Ovary (tissue), 9 donors: Measurements from ENCODE around the gene FOXO6. TPM values are rescaled to one million over a fixed set of nuclear protein-coding genes. Genes with fewer than 3 reads are reported as not detected.

ENCODE experiments used
- DNase-seq, 5 donors: peaks; one replicate each; pipeline ENCODE4 v3.0.0-alpha.2; 2019 to 2020
- H3K27ac ChIP-seq, 2 donors: fragments of 200-600 bp; one replicate each; pipeline versions ENCODE4 v1.5.1 to v1.8.0; 2019 to 2022
- H3K27me3 ChIP-seq: fragments of 200-600 bp; one replicate; pipeline ENCODE4 v1.8.0; 2022
- H3K36me3 ChIP-seq: fragments of 200-600 bp; sonication (generic); one replicate; pipeline ENCODE4 v1.5.1; 2019
- H3K4me1 ChIP-seq: one replicate; pipeline ENCODE4 v1.8.1; 2013; ENCODE audit warnings: mild to moderate bottlenecking, moderate library complexity; ENCODE audit not compliant: insufficient read depth
- H3K4me3 ChIP-seq: fragments of 200-600 bp; sonication (generic); one replicate; pipeline ENCODE4 v1.5.1; 2017
- H3K9me3 ChIP-seq, 2 donors: fragments of 200-600 bp in 1 of 2; sonication (generic) in 1 of 2; one replicate each; pipeline versions ENCODE4 v1.5.1 to v1.8.1; 2013 to 2019; ENCODE audit warnings: mild to moderate bottlenecking in 1 of 2, moderate library complexity in 1 of 2
- EP300 ChIP-seq: sonication (generic); formaldehyde crosslinking; IDR thresholded peaks from one replicate; pipeline ENCODE4 v1.6.1; 2017; ENCODE audit warnings: antibody characterized with exemption
- POLR2A ChIP-seq: fragments of 450-650 bp; IDR thresholded peaks from one replicate; pipeline ENCODE4 v1.6.1; 2017; ENCODE audit warnings: antibody characterized with exemption, mild to moderate bottlenecking, moderate library complexity
- WGBS, 3 donors: extraction: QIAGEN DNeasy Blood & Tissue Kit in 1 of 3; methylation state at CpG; one replicate each; pipeline versions ENCODE4 v1.1.5 to v1.1.7; 2013 to 2017; 5-methylcytosine and 5-hydroxymethylcytosine counted together
- intact Hi-C, 4 donors: fragments of 100-400 bp; cut with DNase I; formaldehyde crosslinking; loops; one replicate each; pipeline versions ENCODE4 v1.11.0 to v1.15.1; 2022 to 2023
- polyA plus RNA-seq, 2 donors: library from polyadenylated mRNA; stranded (reverse); fragments of 200-250 nt in 1 of 2; fragments of 350-450 nt in 1 of 2; fragmentation: Illumina TruSeq in 1 of 2; extraction: RNeasy Lipid Tissue Mini Kit (QIAGEN cat#74804) in 1 of 2; gene quantifications; one replicate each; pipeline ENCODE4 v1.2.3, GENCODE V29; 2013 to 2014
- total RNA-seq, 7 donors: library from RNA; depleted of rRNA in 2 of 7; stranded (reverse); fragments of >200 nt in 2 of 7; fragmentation: NEBNext Ultra II Directional in 3 of 7; extraction: Animal tissue kit (Norgen Biotek cat#: 25700) in 3 of 7; gene quantifications; one replicate each; pipeline versions ENCODE4 v1.1.0 to v1.2.4, GENCODE V29; 2016 to 2023
- TF ChIP-seq, protein P1 (sequence below), 3 donors: fragments of 450-650 bp in 2 of 3; fragments of 200-600 bp in 1 of 3; IDR thresholded peaks; one replicate each; pipeline versions ENCODE4 v1.5.1 to v1.8.0; 2016 to 2022; ENCODE audit warnings: antibody characterized with exemption in 3 of 3, mild to moderate bottlenecking in 1 of 3
- donor health status: DM: no; HTN: no; CAD: no; lungs with moderate emphysema.
- donor health status: DM: no; HTN: no; CAD: no.
- donor health status: Bipolar disorder and iron deficiency.
- donor health status: DM: yes; HTN: yes; CAD: no.
- donor health status: DM: no; HTN: no; CAD: no.
- donor health status: DM: yes; HTN: yes; CAD: no.

The FOXO6 gene
- total and polyA plus RNA-seq, 9 donors = 0.90 to 18.9 (median 6.1) TPM

DNA sequence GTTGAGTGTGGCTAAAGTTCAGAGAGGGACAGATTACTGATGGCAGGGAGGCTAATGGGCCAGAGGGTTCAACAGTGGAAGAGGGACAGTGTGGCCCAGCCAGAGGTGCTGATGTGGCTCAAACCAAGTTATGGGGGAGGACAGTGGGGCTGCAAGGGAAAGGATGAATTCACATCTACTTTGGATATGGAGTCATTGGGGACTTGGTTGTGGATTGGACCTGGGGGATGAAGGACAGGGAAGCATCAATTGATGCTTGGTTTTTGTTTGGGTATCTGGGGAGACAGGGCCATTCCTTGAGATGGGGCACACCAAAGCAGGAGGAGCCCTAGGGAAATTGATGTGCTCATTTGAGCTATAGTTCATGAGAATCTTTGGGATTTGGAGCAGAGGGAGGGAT is 23.3 kb downstream of the FOXO6 start:
- no peaks in the 10 kb centered on the region for H3K36me3 ChIP-seq
- no peak overlapping the region for H3K27ac ChIP-seq
- H3K4me3 ChIP-seq = no peak overlapping the region
- intact Hi-C loops = no loop called here
- H3K4me1 ChIP-seq = peaks cover 26% of the 10 kb centered on the region
- TF ChIP-seq, protein P1, sequence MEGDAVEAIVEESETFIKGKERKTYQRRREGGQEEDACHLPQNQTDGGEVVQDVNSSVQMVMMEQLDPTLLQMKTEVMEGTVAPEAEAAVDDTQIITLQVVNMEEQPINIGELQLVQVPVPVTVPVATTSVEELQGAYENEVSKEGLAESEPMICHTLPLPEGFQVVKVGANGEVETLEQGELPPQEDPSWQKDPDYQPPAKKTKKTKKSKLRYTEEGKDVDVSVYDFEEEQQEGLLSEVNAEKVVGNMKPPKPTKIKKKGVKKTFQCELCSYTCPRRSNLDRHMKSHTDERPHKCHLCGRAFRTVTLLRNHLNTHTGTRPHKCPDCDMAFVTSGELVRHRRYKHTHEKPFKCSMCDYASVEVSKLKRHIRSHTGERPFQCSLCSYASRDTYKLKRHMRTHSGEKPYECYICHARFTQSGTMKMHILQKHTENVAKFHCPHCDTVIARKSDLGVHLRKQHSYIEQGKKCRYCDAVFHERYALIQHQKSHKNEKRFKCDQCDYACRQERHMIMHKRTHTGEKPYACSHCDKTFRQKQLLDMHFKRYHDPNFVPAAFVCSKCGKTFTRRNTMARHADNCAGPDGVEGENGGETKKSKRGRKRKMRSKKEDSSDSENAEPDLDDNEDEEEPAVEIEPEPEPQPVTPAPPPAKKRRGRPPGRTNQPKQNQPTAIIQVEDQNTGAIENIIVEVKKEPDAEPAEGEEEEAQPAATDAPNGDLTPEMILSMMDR (IDR thresholded peaks at IDR 0.05) = no peak
- TF ChIP-seq POLR2A = no peak
- no peak for TF ChIP-seq EP300
- no peaks in the 10 kb centered on the region for H3K9me3 ChIP-seq
- no peaks in the 10 kb centered on the region for H3K27me3 ChIP-seq
- no peak for DNase-seq

DNA sequence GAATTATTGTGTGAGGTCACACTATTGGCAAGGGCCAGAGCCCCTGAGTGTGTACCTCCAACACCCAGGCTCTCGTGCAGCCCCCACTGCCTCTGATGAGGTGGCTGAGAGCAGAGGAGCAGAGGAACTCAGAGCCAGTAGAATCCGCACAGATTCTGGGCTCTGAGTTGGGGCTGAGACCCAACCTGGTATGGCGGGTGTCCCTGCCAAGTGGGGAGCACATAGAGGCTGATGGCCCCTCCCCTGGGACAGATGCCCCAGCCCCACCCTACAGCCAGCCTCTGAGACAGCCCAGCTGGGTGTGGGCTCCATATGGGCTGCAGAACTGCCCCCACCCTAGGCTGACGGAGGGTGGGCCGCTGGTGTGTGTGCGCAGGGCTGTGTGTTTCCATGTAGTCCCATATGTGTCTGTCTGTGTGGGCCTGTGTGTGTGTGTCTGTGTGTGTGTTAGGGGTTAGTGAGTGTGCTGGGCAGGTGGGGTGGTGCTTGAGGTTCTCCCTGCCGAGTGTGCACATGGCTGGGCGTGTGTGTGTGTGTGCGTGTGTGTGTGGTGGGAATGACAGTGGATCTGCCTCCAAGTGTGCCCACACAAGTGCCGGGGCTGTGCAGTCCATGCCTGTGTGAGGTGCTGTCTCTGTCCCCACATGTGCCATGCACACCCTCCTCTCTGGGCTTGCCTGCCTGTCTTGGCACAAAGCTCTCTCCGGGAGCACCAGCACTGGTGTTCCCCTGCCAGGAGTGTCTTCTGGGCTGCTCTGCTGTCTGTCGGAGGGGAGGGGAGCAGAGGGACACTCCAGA is 24.4 kb downstream of the FOXO6 start:
- intact Hi-C loops = no loop called here
- Histone ChIP-seq H3K27me3 (no peaks in the 10 kb centered on the region), H3K36me3 (no peaks in the 10 kb centered on the region), H3K4me3 (no peak overlapping the region), H3K4me1 (peaks cover 23% of the 10 kb centered on the region), H3K27ac (no peak overlapping the region), H3K9me3 (no peaks in the 10 kb centered on the region)
- peak in 1 of 5 donors; percentile 45 for DNase-seq
- TF ChIP-seq EP300 (no peak), POLR2A (no peak)
- TF ChIP-seq, protein P1 (IDR thresholded peaks at IDR 0.05) = no peak
- 44 to 58% (median 47%) methylated on average over 12 of the region's 12 CpGs for WGBS, 3 donors

DNA sequence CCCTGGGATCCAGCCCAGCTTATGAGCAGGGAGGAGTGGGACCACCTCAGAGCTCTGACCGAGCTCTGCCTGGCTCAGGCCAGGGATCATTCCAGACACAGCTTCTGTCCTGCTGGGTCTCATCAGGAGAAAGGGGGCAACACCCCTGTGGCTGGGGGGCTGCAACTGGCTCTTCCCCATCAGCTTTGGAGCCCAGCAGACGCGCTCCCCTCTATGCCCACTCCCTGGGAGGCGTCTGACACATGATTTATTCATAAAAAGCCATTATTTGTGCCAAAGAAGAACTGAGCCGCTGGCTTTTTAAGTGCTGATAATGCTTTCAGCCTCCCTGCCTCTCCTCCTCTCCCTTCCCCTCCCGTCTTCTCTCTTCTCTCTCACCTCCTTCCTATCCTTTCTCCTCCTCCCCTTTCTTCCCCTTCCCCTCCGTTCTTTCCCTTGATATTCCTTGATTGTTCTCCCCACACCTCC is 25.0 kb downstream of the FOXO6 start:
- WGBS, 3 donors = 15 to 21% (median 21%) methylated on average over 7 of the region's 7 CpGs
- peak in 1 of 5 donors; percentile 17 for DNase-seq
- TF ChIP-seq, protein P1 (IDR thresholded peaks at IDR 0.05) = no peak
- TF ChIP-seq EP300 (no peak), POLR2A (no peak)
- Histone ChIP-seq H3K9me3 (no peaks in the 10 kb centered on the region), H3K36me3 (no peaks in the 10 kb centered on the region), H3K27me3 (no peaks in the 10 kb centered on the region), H3K4me1 (peaks cover 23% of the 10 kb centered on the region), H3K27ac (no peak overlapping the region), H3K4me3 (no peak overlapping the region)
- intact Hi-C loops = no loop called here

DNA sequence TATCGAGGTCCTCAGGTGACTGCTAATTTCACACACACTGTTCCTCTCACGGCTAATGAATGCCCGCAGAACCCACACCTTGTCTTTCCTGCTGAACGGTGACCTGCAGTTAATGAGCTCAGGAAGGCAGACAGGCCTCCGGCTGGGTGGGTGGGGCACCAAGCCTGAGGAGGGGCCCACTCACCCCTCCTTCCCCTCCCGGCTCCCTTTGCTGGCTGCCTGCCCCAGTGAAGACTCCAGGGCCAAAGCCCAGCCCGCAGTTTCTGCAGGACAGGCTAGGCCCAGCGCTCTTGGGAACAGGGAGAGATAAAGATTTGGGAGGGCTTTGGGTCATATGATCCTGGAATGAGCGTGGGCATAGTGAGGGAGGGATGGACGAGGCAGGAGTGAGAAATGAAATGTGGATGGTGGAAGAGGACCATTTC is 26.4 kb downstream of the FOXO6 start:
- Histone ChIP-seq H3K36me3 (no peaks in the 10 kb centered on the region), H3K9me3 (no peaks in the 10 kb centered on the region), H3K4me3 (no peak overlapping the region), H3K27me3 (no peaks in the 10 kb centered on the region), H3K4me1 (peaks cover 25% of the 10 kb centered on the region), H3K27ac (peak overlapping the region in 1 of 2 donors; percentile 14)
- intact Hi-C loops = no loop called here
- DNase-seq = peak; percentile 89 to 94 (median 91)
- WGBS, 3 donors = 2 to 4% (median 3%) methylated on average over 10 of the region's 10 CpGs
- TF ChIP-seq POLR2A (no peak), EP300 (no peak)
- TF ChIP-seq, protein P1 (IDR thresholded peaks at IDR 0.05) = no peak
